ENCODE measurements around the gene PSMG1.

PSMG1 gene

GRCh38 chr21:39132248-39132647 is 51.0 kb downstream of the PSMG1 start:
- no peak overlapping the region for H3K4me3 Mint-ChIP-seq

GRCh38 chr21:39131791-39132190 is 51.5 kb downstream of the PSMG1 start:
- Mint-ChIP-seq H3K4me3 (no peak overlapping the region), H3K9me3 (peaks cover 3% of the 10 kb centered on the region), H3K36me3 (ENCODE audit: low read depth) (no peaks in the 10 kb centered on the region), H3K27ac (no peak overlapping the region), H3K4me1 (ENCODE audit: low read depth) (no peaks in the 10 kb centered on the region), H3K27me3 (peaks cover 12% of the 10 kb centered on the region)
- no peak for DNase-seq

More at GRCh38 chr21:39132248-39132647, 51.0 kb downstream of the PSMG1 start:
- H3K27me3 Mint-ChIP-seq: peaks cover 12% of the 10 kb centered on the region
- H3K36me3 Mint-ChIP-seq (ENCODE audit: low read depth): no peaks in the 10 kb centered on the region
- peaks cover 3% of the 10 kb centered on the region for H3K9me3 Mint-ChIP-seq
- H3K27ac Mint-ChIP-seq: no peak overlapping the region
- H3K4me1 Mint-ChIP-seq (ENCODE audit: low read depth): no peaks in the 10 kb centered on the region
- DNase-seq: no peak

GRCh38 chr21:39127506-39127905 is 55.7 kb downstream of the PSMG1 start:
- H3K27me3 Mint-ChIP-seq: peaks cover 10% of the 10 kb centered on the region

GRCh38 chr21:39126486-39126806 is 56.8 kb downstream of the PSMG1 start:
- no peak for DNase-seq
- no peak overlapping the region for H3K4me3 Mint-ChIP-seq
- peaks cover 4% of the 10 kb centered on the region for H3K4me1 Mint-ChIP-seq (ENCODE audit: low read depth)
- H3K9me3 Mint-ChIP-seq: peaks cover 9% of the 10 kb centered on the region
- H3K27me3 Mint-ChIP-seq: peaks cover 7% of the 10 kb centered on the region
- H3K27ac Mint-ChIP-seq: no peak overlapping the region
- H3K36me3 Mint-ChIP-seq (ENCODE audit: low read depth): no peaks in the 10 kb centered on the region

More at GRCh38 chr21:39127506-39127905, 55.7 kb downstream of the PSMG1 start:
- H3K36me3 Mint-ChIP-seq (ENCODE audit: low read depth): no peaks in the 10 kb centered on the region
- H3K27ac Mint-ChIP-seq: no peak overlapping the region
- H3K9me3 Mint-ChIP-seq: peaks cover 3% of the 10 kb centered on the region
- H3K4me1 Mint-ChIP-seq (ENCODE audit: low read depth): no peaks in the 10 kb centered on the region
- no peak for DNase-seq
- no peak overlapping the region for H3K4me3 Mint-ChIP-seq

GRCh38 chr21:39125752-39126485 is 57.3 kb downstream of the PSMG1 start:
- H3K4me1 Mint-ChIP-seq (ENCODE audit: low read depth): peaks cover 4% of the 10 kb centered on the region
- peaks cover 9% of the 10 kb centered on the region for H3K9me3 Mint-ChIP-seq
- H3K36me3 Mint-ChIP-seq (ENCODE audit: low read depth): no peaks in the 10 kb centered on the region
- peaks cover 6% of the 10 kb centered on the region for H3K27me3 Mint-ChIP-seq
- H3K27ac Mint-ChIP-seq: peak overlapping the region; percentile 66
- no peak overlapping the region for H3K4me3 Mint-ChIP-seq
- DNase-seq: no peak

Measured in activated T-cell treated with anti-CD3 and anti-CD28 coated beads, Interleukin-2, amount 50 U/mL, for 24 hours (primary cell).